ENCODE results near the gene DLK2.
"Not testable (repeated sequence)": the region's sequence is repeated elsewhere in the genome, so short reads cannot be mapped to it uniquely, and the experiment has no call there.

The DLK2 gene

DNA sequence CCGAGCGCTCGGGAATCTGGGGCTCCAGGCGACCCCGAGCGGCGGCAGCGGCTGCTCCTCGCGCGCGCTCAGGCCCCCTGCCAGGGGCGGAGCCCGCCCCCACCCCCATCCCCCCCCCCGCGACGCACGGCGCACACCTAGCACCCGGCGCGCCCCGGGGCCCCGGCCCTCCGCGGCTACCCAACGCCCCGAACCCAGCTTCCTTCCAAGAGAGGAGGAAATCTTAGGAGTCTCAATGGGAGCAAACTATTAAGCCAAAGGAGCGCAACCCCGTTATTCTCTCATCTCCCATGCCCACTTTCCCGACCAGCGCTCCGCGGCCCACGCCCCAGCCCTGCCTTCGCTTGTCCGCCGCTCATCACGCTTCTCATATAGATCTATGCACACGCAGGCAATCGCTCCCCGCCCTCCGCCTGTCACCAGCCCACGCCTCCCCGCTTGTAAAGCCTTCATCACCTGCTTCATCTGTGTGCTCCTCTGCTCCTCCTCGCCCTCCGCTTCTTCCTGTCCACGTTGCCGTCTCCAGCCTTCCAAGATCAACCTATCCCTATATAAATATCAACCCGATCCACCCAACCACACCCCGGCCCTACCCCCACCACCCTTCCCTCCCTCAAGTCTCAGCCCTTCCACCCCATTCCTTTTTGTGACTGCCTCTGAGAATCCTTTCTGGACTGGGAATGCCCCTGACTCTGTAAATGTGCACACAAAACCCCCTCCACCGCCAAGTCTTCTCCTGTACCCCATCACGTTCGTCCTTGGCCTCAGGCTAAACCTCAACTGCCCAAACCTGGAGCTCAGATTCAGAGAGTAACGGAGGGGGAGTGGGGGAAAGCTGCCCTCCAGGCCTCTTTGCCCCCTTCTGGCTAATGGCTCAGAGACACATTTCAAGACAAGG is at the start of gene DLK2:
TSS of gene DLK2 (minus strand) at position 18 of the 898 bp plus-strand sequence. CDS start 723 bp downstream, outside the sequence.
- DNase-seq = peak in 7 of 10 donors; percentile 44 to 93 (median 58)
- intact Hi-C loops (cut with DNase I) = loop anchor here (2.0 kb wide), 2 partner anchors 41 to 51 kb away; no protein-coding TSS in a partner anchor

- intact Hi-C loops (cut with DNase I) = loop anchor here (10.0 kb wide), 1 partner anchor 239 kb away; no protein-coding TSS in a partner anchor
- DNase-seq = peak in 1 of 10 donors; percentile 54
These were observed 48.1 kb upstream of the DLK2 start for GRCh38 chr6:43503443-43503842.

GRCh38 chr6:43502666-43503065 is 47.3 kb upstream of the DLK2 start:
- peak in 1 of 10 donors; percentile 71 for DNase-seq
- intact Hi-C loops (cut with DNase I) = loop anchor here (10.0 kb wide), 1 partner anchor 238 kb away; no protein-coding TSS in a partner anchor

DNA sequence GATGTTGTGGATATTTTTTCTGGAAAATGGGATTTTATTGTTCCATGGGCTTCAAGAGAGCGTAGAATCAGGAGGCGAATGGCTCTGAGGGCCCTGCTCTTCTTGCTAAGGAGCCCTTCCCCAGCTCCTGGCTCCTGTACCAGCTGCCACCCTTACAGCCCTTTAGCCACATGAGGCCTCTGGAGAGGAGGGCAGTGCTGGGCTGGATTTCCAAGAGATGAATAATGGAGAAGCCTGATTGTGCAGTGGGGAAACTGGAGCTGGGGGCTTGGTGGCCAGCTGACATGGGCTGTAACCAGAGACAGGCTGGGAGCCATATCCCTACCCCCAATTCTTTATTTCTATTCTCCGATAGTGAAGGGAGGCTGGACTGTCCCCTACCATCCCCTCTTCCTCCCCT is 45.6 kb upstream of the DLK2 start:
- no peak for DNase-seq
- intact Hi-C loops (cut with DNase I) = loop anchor here (10.0 kb wide), 1 partner anchor 236 kb away; no protein-coding TSS in a partner anchor

DNA sequence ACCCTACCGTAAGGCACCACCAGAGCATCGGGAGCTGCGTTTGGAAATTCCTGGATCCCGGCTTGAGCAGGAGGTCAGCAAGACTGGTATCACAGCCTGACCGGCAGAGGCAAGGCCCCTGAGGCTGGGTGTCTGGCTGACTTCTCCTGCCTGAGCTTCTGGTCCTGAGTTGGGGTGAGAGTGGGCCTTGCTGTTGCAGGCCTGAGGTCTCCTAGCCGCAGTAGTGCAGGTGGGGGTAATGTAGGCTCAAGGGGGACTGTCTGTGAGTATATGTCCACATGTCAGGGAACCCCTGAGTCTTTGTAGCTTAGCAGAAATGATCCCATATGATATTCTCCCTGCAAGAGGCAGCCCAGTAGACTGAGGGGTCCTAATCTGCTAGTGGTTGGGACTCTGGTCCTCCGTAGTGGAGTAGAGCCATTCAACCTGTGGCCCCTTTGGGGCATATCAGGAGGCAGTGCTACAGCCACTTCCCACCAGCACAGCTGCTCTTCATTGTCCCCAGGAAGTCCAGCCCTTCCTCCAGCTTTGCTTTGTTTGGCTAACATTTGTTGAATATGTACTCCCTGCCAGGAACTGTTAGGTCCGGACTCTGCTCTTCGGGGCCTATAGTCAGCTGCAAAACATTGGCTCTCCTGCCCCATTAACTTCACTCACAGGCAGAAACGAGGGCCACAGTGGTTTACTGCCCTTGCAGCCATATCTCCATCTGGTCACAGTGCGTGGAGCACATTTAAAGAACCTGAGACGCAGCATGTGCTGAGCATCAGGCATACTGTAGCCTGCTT is 43.9 kb upstream of the DLK2 start:
- DNase-seq = peak in 2 of 10 donors; percentile 22 to 71

DNA sequence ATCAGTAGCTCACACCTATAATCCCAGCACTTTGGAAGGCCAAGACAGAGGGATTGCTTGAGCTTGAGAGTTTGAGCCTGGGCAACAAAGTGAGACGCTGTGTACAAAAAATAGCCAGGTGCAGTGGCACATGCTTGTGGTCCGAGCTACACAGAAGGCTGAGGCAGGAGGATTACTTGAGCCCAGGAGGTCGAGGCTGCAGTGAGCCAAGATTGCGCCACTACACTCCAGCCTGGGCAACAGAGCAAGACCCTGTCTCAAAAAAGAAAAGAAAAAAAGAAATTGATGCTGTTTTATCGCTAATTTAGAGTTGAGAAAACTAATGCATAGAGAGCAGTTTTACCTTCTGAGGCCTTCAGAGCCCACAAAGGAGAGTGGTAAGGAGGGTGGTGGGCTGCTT is 42.9 kb upstream of the DLK2 start:
- DNase-seq = peak in 1 of 10 donors; percentile 22
- intact Hi-C loops (cut with DNase I) = not testable (repeated sequence)

More for the DNA sequence above, 43.9 kb upstream of the DLK2 start:
- intact Hi-C loops (cut with DNase I) = no loop called here

DNA sequence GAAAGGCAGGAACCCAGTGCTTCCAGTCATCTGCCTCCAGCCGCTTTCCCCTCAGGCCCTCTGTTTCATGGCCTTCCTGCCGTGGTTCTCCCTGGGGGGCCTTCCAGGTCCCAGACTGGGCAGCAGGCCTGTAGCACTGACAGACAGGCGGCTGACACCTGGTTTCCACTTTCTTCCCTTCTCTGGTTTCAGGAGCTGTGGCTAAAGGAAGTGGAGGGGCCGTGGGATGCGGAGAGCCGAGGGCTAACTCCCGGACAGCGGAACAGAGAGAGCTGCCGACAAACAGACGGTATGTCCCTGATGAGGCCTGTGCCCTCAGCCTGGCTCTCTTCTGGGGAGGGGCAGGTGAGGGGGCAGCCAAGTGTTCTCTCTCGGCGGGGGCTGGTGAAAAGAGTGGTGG is 42.3 kb upstream of the DLK2 start:
- peak in 2 of 10 donors; percentile 62 to 74 for DNase-seq
- intact Hi-C loops (cut with DNase I) = loop anchor here (2.0 kb wide), 1 partner anchor 43 kb away; the partner anchor contains the start of gene DLK2

DNA sequence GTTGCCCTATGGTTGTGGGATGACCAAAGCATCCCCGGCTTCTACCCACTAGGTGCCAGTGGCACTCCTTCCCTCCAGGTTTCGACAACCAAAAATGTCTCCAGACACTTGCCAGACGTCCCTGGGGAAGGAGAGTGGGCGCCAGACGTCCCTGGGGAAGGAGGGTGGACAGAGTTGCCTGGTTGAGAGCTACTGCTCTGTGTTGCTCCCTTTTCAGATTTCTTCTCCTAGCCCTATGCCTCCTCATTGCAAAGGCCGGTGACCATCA is 41.7 kb upstream of the DLK2 start:
- intact Hi-C loops (cut with DNase I) = loop anchor here (2.0 kb wide), 1 partner anchor 42 kb away; the partner anchor contains the start of gene DLK2

DNA sequence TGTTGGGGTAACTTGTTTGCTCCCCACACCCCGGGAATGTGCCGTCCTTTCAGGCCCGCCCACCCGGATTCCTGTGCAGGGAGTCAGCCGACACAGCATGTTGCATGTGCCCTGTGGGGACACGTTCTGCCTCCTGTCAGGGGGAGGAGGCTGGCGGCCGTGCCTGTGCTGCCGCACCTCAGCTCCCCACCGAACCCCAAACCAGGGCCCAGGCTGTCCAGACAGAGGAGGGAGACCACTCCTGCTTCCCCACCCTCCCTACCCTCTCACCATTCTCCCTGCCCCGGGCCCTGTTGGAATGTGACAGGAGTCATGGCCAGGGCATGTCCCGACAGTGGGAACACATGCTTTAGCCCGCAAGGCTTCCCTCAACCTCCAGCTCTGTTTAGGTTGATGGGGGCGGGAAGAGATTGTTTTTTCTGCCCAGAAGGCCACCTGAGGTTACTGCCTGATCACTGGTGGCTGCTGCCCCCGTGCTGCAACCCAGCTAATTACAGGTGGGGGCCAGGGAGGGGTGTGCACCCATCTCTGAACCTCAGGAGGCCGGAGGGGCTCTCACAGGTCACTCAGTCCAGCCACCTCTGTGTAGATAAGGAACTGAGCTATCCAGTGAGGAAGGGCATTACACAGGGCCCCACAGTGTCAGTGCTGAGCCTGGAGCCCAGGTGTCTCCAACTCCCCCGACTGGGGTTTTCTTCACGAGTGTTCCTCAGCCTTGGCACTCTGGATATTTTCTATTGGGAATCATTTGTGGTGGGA is 41.2 kb upstream of the DLK2 start:
- intact Hi-C loops (cut with DNase I) = loop anchor here (2.0 kb wide), 1 partner anchor 42 kb away; the partner anchor contains the start of gene DLK2
- peak in 6 of 10 donors; percentile 50 to 92 (median 70) for DNase-seq

More for the DNA sequence above, 41.7 kb upstream of the DLK2 start:
- DNase-seq = peak in 1 of 10 donors; percentile 46

DNA sequence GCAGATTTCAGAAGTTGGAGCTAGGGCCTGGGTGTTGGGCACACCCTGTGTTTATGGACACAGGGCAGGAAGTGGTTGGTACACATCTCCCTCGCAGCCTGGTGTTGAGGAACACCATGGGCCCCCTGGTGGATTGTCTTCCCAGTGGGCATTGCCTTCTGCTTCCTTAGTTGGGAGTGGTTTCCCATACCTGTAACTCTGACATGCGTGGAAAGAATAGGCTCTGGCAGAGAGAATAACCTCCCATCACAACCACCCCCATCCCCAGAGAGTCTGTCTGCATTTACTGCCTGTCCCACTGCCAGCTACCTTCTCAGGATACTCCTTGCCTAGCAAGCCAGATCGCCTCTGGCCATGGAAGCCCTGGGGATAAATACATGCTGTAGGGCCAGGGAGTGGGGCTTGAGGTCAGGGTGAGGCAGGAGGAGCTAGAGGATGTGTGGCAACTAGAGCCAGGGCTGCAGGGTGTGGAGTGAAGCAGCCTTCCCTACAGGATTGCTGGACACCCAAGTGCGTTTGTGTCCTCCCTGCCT is 40.1 kb upstream of the DLK2 start:
- intact Hi-C loops (cut with DNase I) = no loop called here
- DNase-seq = peak in 2 of 10 donors; percentile 46 to 74

GRCh38 chr6:43494766-43495165 is 39.4 kb upstream of the DLK2 start:
- peak in 2 of 10 donors; percentile 59 to 60 for DNase-seq
- intact Hi-C loops (cut with DNase I) = no loop called here

- intact Hi-C loops (cut with DNase I) = no loop called here
- DNase-seq = no peak
These were observed 39.0 kb upstream of the DLK2 start for GRCh38 chr6:43494321-43494720.

DNA sequence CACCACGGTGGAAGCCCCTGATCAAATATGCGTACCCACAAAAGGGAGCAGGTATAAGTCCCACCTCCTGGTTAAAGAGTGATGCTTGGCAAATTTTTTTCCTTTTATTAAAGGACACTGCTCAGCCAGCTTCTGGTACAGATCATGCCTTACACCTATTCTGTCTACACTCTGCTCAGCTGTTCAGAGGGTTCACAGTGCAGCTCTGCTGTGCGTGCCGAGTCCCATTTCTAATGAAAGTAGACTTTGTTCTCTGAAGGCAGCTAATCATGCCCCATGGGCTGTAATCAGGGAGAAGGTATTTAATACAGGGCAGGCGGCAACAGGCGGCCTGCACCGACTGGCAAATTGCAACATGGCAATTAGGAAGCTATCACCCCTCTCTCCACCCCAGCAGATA is 38.5 kb upstream of the DLK2 start:
- intact Hi-C loops (cut with DNase I) = no loop called here
- peak in 2 of 10 donors; percentile 19 to 55 for DNase-seq

DNA sequence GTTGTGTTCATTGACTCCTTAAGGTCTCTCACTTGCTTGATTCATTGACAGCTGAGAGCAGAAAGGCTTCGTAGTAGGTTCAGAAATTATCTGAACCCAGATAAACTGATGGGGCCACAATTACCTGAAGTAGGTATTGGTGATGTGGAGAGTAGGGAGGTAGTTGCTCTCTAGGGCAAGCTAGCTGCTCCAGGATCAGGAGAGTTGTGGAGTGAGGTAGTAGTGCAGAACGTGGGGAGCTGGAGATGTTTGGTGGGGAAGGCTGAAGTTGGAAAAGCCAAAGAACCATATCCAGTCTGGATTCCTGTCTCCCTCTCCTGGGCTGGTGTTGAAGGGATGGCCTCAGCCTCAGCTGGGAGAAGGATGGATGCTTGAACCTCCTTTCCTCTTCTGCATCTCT is 37.9 kb upstream of the DLK2 start:
- DNase-seq = peak in 2 of 10 donors; percentile 18 to 50
- intact Hi-C loops (cut with DNase I) = no loop called here

DNA sequence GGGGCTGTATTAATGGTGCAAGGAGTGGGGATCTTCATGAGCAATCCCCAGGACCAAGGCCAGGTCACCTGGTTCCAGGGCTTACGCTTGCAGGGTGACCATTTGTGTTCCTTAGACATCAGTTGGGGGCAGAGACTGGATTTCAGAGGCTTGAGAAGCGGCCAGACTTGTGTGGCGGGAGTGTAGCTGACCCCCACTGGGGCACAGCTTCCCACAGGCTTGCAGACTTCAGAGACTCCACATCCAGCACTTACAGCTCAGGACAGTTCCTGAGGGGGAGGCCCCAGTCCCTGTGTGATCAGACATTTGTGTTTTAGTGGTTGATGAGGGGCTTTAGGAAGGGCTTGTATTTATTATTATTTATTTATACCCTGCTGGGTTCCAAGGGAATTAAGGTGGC is 37.3 kb upstream of the DLK2 start:
- DNase-seq = peak in 2 of 10 donors; percentile 53 to 79
- intact Hi-C loops (cut with DNase I) = no loop called here

- intact Hi-C loops (cut with DNase I) = no loop called here
These were observed 36.7 kb upstream of the DLK2 start for GRCh38 chr6:43491750-43492661.

GRCh38 chr6:43490523-43490939 is 35.2 kb upstream of the DLK2 start:
- intact Hi-C loops (cut with DNase I) = no loop called here
- DNase-seq = peak in 1 of 10 donors; percentile 80

More at GRCh38 chr6:43491750-43492661, 36.7 kb upstream of the DLK2 start:
- DNase-seq = peak; percentile 81 to 98 (median 94)

DNA sequence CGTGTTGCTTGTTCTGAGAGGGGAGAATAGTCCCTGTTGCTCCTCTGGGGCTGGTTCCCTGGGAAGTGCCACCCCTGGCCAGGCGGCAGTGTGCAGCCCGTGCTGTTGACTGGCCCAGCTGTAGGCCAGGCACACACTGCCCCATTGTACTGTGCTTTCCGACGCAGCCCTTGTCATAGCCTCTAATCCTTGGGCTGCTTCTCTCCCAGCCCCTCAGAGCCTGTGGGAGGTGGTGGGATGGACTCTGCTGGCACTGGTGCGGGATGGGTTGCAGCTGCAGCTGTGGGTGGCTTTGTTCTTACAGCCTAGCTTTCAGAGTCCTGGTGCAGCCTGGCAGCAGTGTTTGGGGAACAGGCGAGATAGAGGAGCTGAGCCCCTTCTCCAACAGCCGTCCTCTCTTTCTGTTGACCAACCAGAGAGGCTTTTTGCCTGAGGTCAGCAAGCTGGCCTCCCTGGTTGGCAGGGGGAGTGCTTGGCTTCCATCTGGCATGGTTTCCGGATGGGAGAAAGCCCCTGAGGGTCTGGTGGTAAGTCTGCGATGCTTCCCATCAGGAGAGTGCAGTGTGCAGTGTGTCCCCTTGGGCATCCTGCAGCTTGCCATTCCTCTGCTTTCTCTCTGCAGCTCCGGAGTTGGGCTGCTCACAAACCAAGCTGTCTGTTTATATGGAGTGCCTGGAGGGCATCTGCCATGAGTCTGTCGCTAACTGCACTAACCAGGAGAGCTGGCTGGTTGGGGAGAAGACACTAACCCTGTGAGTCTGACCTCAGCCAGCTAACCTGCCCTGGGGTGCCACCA is 34.1 kb upstream of the DLK2 start:
- DNase-seq = peak; percentile 87 to 99 (median 90)
- intact Hi-C loops (cut with DNase I) = no loop called here

All from posterior cingulate gyrus (tissue), 11 donors.